PC-9 (cell line): ENCODE results near the gene CBX5. TPM values are rescaled to one million over a fixed set of nuclear protein-coding genes. Genes with fewer than 3 reads are reported as not detected.

Experiments
- BruUV-seq: library from RNA; stranded (reverse); fragments of 400-500 nt; replicated peaks from 2 replicates; lab custom pipeline; 2021; lab: Mats Ljungman, UMichigan
- CTCF ChIA-PET: fragments of 300-600 bp; sonication (Branson Sonifier 250); formaldehyde crosslinking; loops from one replicate; lab custom pipeline; 2022; ENCODE audit warnings: antibody characterized with exemption; lab: Charles Lee
- POLR2A ChIA-PET: fragments of 300-600 bp; sonication (Branson Sonifier 250); formaldehyde crosslinking; loops from one replicate; lab custom pipeline; 2022; ENCODE audit warnings: antibody characterized with exemption; ENCODE audit not compliant: unreplicated experiment; lab: Charles Lee
- DNase-seq, 2 experiments: peaks; one replicate each; pipeline versions ENCODE4 v3.0.0 to v3.0.0-alpha.2; 2015 to 2022; ENCODE audit warnings: mixed read lengths in 1 of 2
- H2AFZ ChIP-seq: fragments of 200-600 bp; sonication (generic); 2 replicates; pipeline ENCODE4 v1.8.1; 2017; ENCODE audit warnings: antibody characterized with exemption
- H3F3A ChIP-seq: fragments of 200-600 bp; sonication (generic); 2 replicates; pipeline ENCODE4 v1.8.1; 2017; ENCODE audit warnings: antibody characterized with exemption, mild to moderate bottlenecking, low read depth; ENCODE audit not compliant: insufficient read depth
- H3K27ac ChIP-seq: fragments of 200-600 bp; sonication (generic); 2 replicates; pipeline ENCODE4 v1.6.1; 2016; ENCODE audit warnings: mixed run types
- H3K27me3 ChIP-seq: fragments of 200-600 bp; sonication (generic); 2 replicates; pipeline ENCODE4 v1.6.1; 2016; ENCODE audit warnings: low read depth, mixed run types; ENCODE audit not compliant: insufficient read depth
- H3K36me3 ChIP-seq: fragments of 200-600 bp; sonication (generic); 2 replicates; pipeline ENCODE4 v1.6.1; 2016; ENCODE audit warnings: low read depth, mixed run types
- H3K4me1 ChIP-seq: fragments of 200-600 bp; sonication (generic); replicated peaks from 2 replicates; pipeline ENCODE4 v1.6.1; 2016; ENCODE audit warnings: mixed run types; ENCODE audit not compliant: insufficient read depth
- H3K4me2 ChIP-seq: fragments of 200-600 bp; sonication (generic); 2 replicates; pipeline ENCODE4 v1.6.1; 2017; ENCODE audit warnings: mixed run types
- H3K4me3 ChIP-seq: fragments of 200-600 bp; sonication (generic); 2 replicates; pipeline ENCODE4 v1.6.1; 2016; ENCODE audit warnings: mixed run types
- H3K79me2 ChIP-seq: fragments of 200-600 bp; sonication (generic); 2 replicates; pipeline ENCODE4 v1.6.1; 2017; ENCODE audit warnings: low read depth, mixed run types
- H3K9me2 ChIP-seq: fragments of 200-600 bp; sonication (generic); 2 replicates; pipeline ENCODE4 v1.8.1; 2017; ENCODE audit warnings: mild to moderate bottlenecking; ENCODE audit not compliant: insufficient read depth
- H3K9me3 ChIP-seq: fragments of 200-600 bp; sonication (generic); 2 replicates; pipeline ENCODE4 v1.8.1; 2016; ENCODE audit warnings: low read depth; ENCODE audit not compliant: insufficient read depth
- H4K20me1 ChIP-seq: fragments of 200-600 bp; sonication (generic); 2 replicates; pipeline ENCODE4 v1.8.1; 2017; ENCODE audit not compliant: insufficient read depth
- CTCF ChIP-seq: fragments of 200-600 bp; sonication (generic); conservative IDR thresholded peaks from 2 replicates; pipeline ENCODE4 v1.6.1; 2017; ENCODE audit warnings: mixed run types, antibody characterized with exemption, mild to moderate bottlenecking, moderate library complexity
- EZH2 ChIP-seq: fragments of 200-600 bp; sonication (generic); IDR thresholded peaks from 2 replicates; pipeline ENCODE4 v1.8.0; 2017; ENCODE audit warnings: antibody characterized with exemption, low read depth
- intact Hi-C: fragments of 100-400 bp; cut with micrococcal nuclease; formaldehyde crosslinking; loops from one replicate; pipeline ENCODE4 v1.10.0; 2022; ENCODE audit not compliant: unreplicated experiment
- total RNA-seq: library from RNA; stranded (reverse); gene quantifications from 2 replicates; pipeline ENCODE4 v1.2.3, GENCODE V29; 2021

Gene CBX5
- total RNA-seq, 1 experiment from 2014 or later = 154 TPM

GRCh38 chr12:54258201-54258681 lies 21.7 kb downstream of the CBX5 start:
- DNase-seq = no peak
- peaks cover 10% of the 10 kb centered on the region; the same call in 1 of the 2 replicates for H3K36me3 ChIP-seq
- H3K4me3 ChIP-seq = no peak overlapping the region
- POLR2A ChIA-PET = no interaction called here
- H3F3A ChIP-seq = peaks cover 16% of the 10 kb centered on the region
- no peak overlapping the region for H3K4me2 ChIP-seq
- H3K9me2 ChIP-seq = no peaks in the 10 kb centered on the region
- H3K4me1 ChIP-seq = peaks cover 10% of the 10 kb centered on the region; the same call in 1 of the 2 replicates
- H3K27me3 ChIP-seq = no peaks in the 10 kb centered on the region
- BruUV-seq = no TSS peak
- H2AFZ ChIP-seq = no peak overlapping the region
- no peak for TF ChIP-seq EZH2
- peaks cover 6% of the 10 kb centered on the region; the same call in 1 of the 2 replicates for H4K20me1 ChIP-seq
- H3K79me2 ChIP-seq = peaks cover 42% of the 10 kb centered on the region
- 0 out of 2 replicates have a peak overlapping the region, but pooled peaks have one; percentile 6 for H3K27ac ChIP-seq
- intact Hi-C loops = loop anchor here (10.0 kb wide), 1 partner anchor 107 kb away; the partner anchor contains the start of gene GPR84
- CTCF ChIA-PET = interaction anchor here (2.0 kb wide), 1 partner anchor 66 kb away, joined by 5 read pairs; the partner anchor contains the start of gene COPZ1
- no peaks in the 10 kb centered on the region for H3K9me3 ChIP-seq

- ChIA-PET POLR2A (no interaction called here), CTCF (no interaction called here)
- TF ChIP-seq CTCF (no peak), EZH2 (no peak)
- H3K79me2 ChIP-seq = peaks cover 35% of the 10 kb centered on the region
- H3K27ac ChIP-seq = no peak overlapping the region
- no peak for DNase-seq
- H3K9me3 ChIP-seq = no peaks in the 10 kb centered on the region
- H3K4me1 ChIP-seq = peaks cover 1% of the 10 kb centered on the region; the same call in 1 of the 2 replicates
- intact Hi-C loops = loop anchor here (10.0 kb wide), 1 partner anchor 107 kb away; the partner anchor contains the start of gene GPR84
- no peak overlapping the region for H3K4me2 ChIP-seq
- H4K20me1 ChIP-seq = peaks cover 9% of the 10 kb centered on the region; the same call in 1 of the 2 replicates
- no peaks in the 10 kb centered on the region for H3K27me3 ChIP-seq
- H3K9me2 ChIP-seq = no peaks in the 10 kb centered on the region
- peaks cover 23% of the 10 kb centered on the region for H3F3A ChIP-seq
- no TSS peak for BruUV-seq
- H3K4me3 ChIP-seq = no peak overlapping the region
- H3K36me3 ChIP-seq = peaks cover 10% of the 10 kb centered on the region
- no peak overlapping the region for H2AFZ ChIP-seq
Measured at GRCh38 chr12:54257332-54257731, 22.6 kb downstream of the CBX5 start.

GRCh38 chr12:54253240-54253639 lies 26.7 kb downstream of the CBX5 start:
- POLR2A ChIA-PET = interaction anchor here (0.6 kb wide), 1 partner anchor 26 kb away, joined by 3 read pairs; no protein-coding TSS in a partner anchor
- BruUV-seq = no TSS peak

More at GRCh38 chr12:54253240-54253639, 26.7 kb downstream of the CBX5 start:
- intact Hi-C loops = loop anchor here (10.0 kb wide), 1 partner anchor 112 kb away; the partner anchor contains the start of gene GPR84
- H3K9me3 ChIP-seq = no peaks in the 10 kb centered on the region
- no peaks in the 10 kb centered on the region for H3K9me2 ChIP-seq
- CTCF ChIA-PET = interaction anchor here (0.6 kb wide), 2 partner anchors 82 to 107 kb away, joined by 3 to 5 read pairs; no protein-coding TSS in a partner anchor
- H3K4me3 ChIP-seq = no peak overlapping the region
- no peak for DNase-seq
- H3K4me2 ChIP-seq = no peak overlapping the region
- H3K27me3 ChIP-seq = no peaks in the 10 kb centered on the region
- TF ChIP-seq EZH2 (no peak), CTCF (no peak)
- H3K27ac ChIP-seq = no peak overlapping the region
- H4K20me1 ChIP-seq = 0 out of 2 replicates have a peak, but pooled peaks cover 4% of the 10 kb centered on the region
- H3F3A ChIP-seq = peaks cover 12% of the 10 kb centered on the region
- H3K79me2 ChIP-seq = no peaks in the 10 kb centered on the region; the same call in 1 of the 2 replicates
- no peaks in the 10 kb centered on the region for H3K4me1 ChIP-seq
- peaks cover 20% of the 10 kb centered on the region for H3K36me3 ChIP-seq
- no peak overlapping the region for H2AFZ ChIP-seq
